T-cell (primary cell): Measurements from ENCODE around the gene GYG2. TPM values are rescaled to one million over a fixed set of nuclear protein-coding genes. Genes with fewer than 3 reads are reported as not detected.
"Not testable (repeated sequence)": the region's sequence is repeated elsewhere in the genome, so short reads cannot be mapped to it uniquely, and the experiment has no call there.

Source experiments
- ATAC-seq, 4 experiments: fragments of 200-7000 bp in 3 of 4; fragments of 150-1000 bp in 1 of 4; cut with Tn5 transposase; replicated peaks in 1 of 4; 1 replicate in 3 of 4; 2 replicates in 1 of 4; pipeline ENCODE4 v1.10.0; 2021; ENCODE audit warnings: moderate library complexity in 3 of 4, mild to moderate bottlenecking in 2 of 4, moderate number of reproducible peaks in 1 of 4
- CTCF ChIA-PET, 2 donors: fragments of 300-600 bp; sonication (Branson Sonifier 250); formaldehyde crosslinking; loops; one replicate each; lab custom pipeline; 2022; ENCODE audit warnings: antibody characterized with exemption in 2 of 2; lab: Charles Lee
- POLR2A ChIA-PET, 2 donors: fragments of 300-600 bp; sonication (Branson Sonifier 250); formaldehyde crosslinking; loops; one replicate each; lab custom pipeline; 2022; ENCODE audit warnings: antibody characterized with exemption in 2 of 2; lab: Charles Lee
- DNase-seq, 35 experiments: peaks; one replicate each; pipeline versions ENCODE4 v3.0.0 to v3.0.0-alpha.2; 2013 to 2023
- H3K27ac ChIP-seq: one replicate; pipeline ENCODE4 v1.5.1; 2013; ENCODE audit warnings: low read length
- H3K27me3 ChIP-seq, 2 experiments: replicated peaks in 1 of 2; 1 replicate in 1 of 2; 2 replicates in 1 of 2; pipeline versions ENCODE4 v1.6.1 to v1.7.0; 2013; ENCODE audit warnings: low read length in 1 of 2, mixed read lengths in 1 of 2; ENCODE audit not compliant: control insufficient read depth in 2 of 2, insufficient read depth in 2 of 2; ENCODE audit errors: extremely low read depth in 1 of 2
- H3K36me3 ChIP-seq, 2 donors: 1 replicate in 1 of 2; 2 replicates in 1 of 2; pipeline versions ENCODE4 v1.6.1 to v1.7.0; 2013; ENCODE audit warnings: low read length in 1 of 2; ENCODE audit not compliant: control insufficient read depth in 2 of 2, insufficient read depth in 1 of 2; ENCODE audit errors: extremely low read depth in 1 of 2
- H3K4me1 ChIP-seq, 2 experiments: 1 replicate in 1 of 2; 2 replicates in 1 of 2; pipeline versions ENCODE4 v1.6.1 to v1.7.0; 2013; ENCODE audit warnings: low read length in 2 of 2, mixed read lengths in 1 of 2; ENCODE audit not compliant: insufficient read depth in 2 of 2, control insufficient read depth in 1 of 2; ENCODE audit errors: extremely low read depth in 1 of 2
- H3K4me3 ChIP-seq, 2 donors: 1 replicate in 1 of 2; 2 replicates in 1 of 2; pipeline versions ENCODE4 v1.5.1 to v1.7.0; 2013; ENCODE audit warnings: mild to moderate bottlenecking in 2 of 2, low read length in 1 of 2, moderate library complexity in 1 of 2; ENCODE audit not compliant: control insufficient read depth in 1 of 2; ENCODE audit errors: extremely low read depth in 1 of 2
- H3K9me3 ChIP-seq: 2 replicates; pipeline ENCODE4 v1.7.0; 2013
- H3K27ac Mint-ChIP-seq, 2 donors: one replicate each; pipeline ENCODE4 v1.8.0; 2020 to 2021; ENCODE audit warnings: mild to moderate bottlenecking in 2 of 2, mixed read lengths in 2 of 2
- H3K27me3 Mint-ChIP-seq, 2 donors: one replicate each; pipeline ENCODE4 v1.8.0; 2021 to 2022; ENCODE audit warnings: mixed read lengths in 2 of 2
- H3K36me3 Mint-ChIP-seq: one replicate; pipeline ENCODE4 v1.8.0; 2021; ENCODE audit warnings: mixed read lengths
- H3K4me1 Mint-ChIP-seq, 3 donors: one replicate each; pipeline ENCODE4 v1.8.0; 2020 to 2022; ENCODE audit warnings: mixed read lengths in 3 of 3, mild to moderate bottlenecking in 1 of 3
- H3K4me3 Mint-ChIP-seq, 3 donors: one replicate each; pipeline ENCODE4 v1.8.0; 2020 to 2022; ENCODE audit warnings: mild to moderate bottlenecking in 3 of 3, mixed read lengths in 3 of 3, moderate library complexity in 3 of 3
- H3K9me3 Mint-ChIP-seq, 3 donors: one replicate each; pipeline ENCODE4 v1.8.0; 2020 to 2022; ENCODE audit warnings: mixed read lengths in 3 of 3
- WGBS: methylation state at CpG from one replicate; pipeline ENCODE4 v1.1.5; 2013; ENCODE audit warnings: missing lambda C conversion rate; ENCODE audit not compliant: insufficient coverage; 5-methylcytosine and 5-hydroxymethylcytosine counted together
- total RNA-seq, 35 experiments: library from RNA in 6 of 35; stranded (reverse) in 6 of 35; fragments of 120-200 nt in 1 of 35; gene quantifications; one replicate each; pipeline versions ENCODE4 v1.2.1 to v1.2.4 and lab custom pipeline; 2013 to 2026

GYG2 gene
- total RNA-seq, 5 donors from 2014 or later (not counting 1 experiment from before 2014, with no cell fraction given) = 0.23 TPM; not detected in 4

- POLR2A ChIA-PET = no interaction called here
- H3K27ac ChIP-seq = no peak overlapping the region
Observed at GRCh38 chrX:2883770-2884169, 55.0 kb downstream of the GYG2 start.

GRCh38 chrX:2888309-2888708, 59.6 kb downstream of the GYG2 start:
- DNase-seq = no peak
- no peaks in the 10 kb centered on the region for H3K9me3 Mint-ChIP-seq
- H3K36me3 Mint-ChIP-seq = no peaks in the 10 kb centered on the region
- Histone ChIP-seq H3K36me3 (no peaks in the 10 kb centered on the region), H3K4me1 (peaks cover 0 to 7% of the 10 kb centered on the region in 2 experiments), H3K9me3 (no peaks in the 10 kb centered on the region), H3K27me3 (no peaks in the 10 kb centered on the region), H3K4me3 (no peak overlapping the region), H3K27ac (no peak overlapping the region)
- POLR2A ChIA-PET = no interaction called here
- H3K27ac Mint-ChIP-seq = no peak overlapping the region
- H3K4me3 Mint-ChIP-seq = peak overlapping the region in 1 of 3 donors; percentile 79
- peaks cover 14 to 22% (median 17%) of the 10 kb centered on the region in 3 donors for H3K4me1 Mint-ChIP-seq
- CTCF ChIA-PET = no interaction called here
- no peak for ATAC-seq
- WGBS = no CpG with 5 or more reads among the region's 7 CpGs
- H3K27me3 Mint-ChIP-seq = peaks cover 7 to 20% of the 10 kb centered on the region in 2 donors

More at GRCh38 chrX:2883770-2884169, 55.0 kb downstream of the GYG2 start:
- H3K4me3 Mint-ChIP-seq = no peak overlapping the region
- no peaks in the 10 kb centered on the region for H3K36me3 Mint-ChIP-seq
- H3K27ac Mint-ChIP-seq = no peak overlapping the region
- H3K27me3 Mint-ChIP-seq = peaks cover 19 to 21% of the 10 kb centered on the region in 2 donors
- peaks cover 2 to 7% (median 3%) of the 10 kb centered on the region in 3 donors for H3K4me1 Mint-ChIP-seq
- no peak for DNase-seq
- CTCF ChIA-PET = no interaction called here
- H3K9me3 Mint-ChIP-seq = no peaks in the 10 kb centered on the region
- H3K4me1 ChIP-seq = no peaks in the 10 kb centered on the region
- H3K36me3 ChIP-seq = no peaks in the 10 kb centered on the region
- ATAC-seq = no peak
- no peaks in the 10 kb centered on the region for H3K27me3 ChIP-seq
- 88% methylated on average over 3 of the region's 14 CpGs for WGBS
- H3K4me3 ChIP-seq = no peak overlapping the region
- no peaks in the 10 kb centered on the region for H3K9me3 ChIP-seq

GRCh38 chrX:2889045-2889605, 60.4 kb downstream of the GYG2 start:
- Mint-ChIP-seq H3K4me1 (peaks cover 14 to 22% (median 17%) of the 10 kb centered on the region in 3 donors), H3K36me3 (no peaks in the 10 kb centered on the region), H3K27ac (no peak overlapping the region), H3K4me3 (peak overlapping the region; percentile 72 to 82 (median 79)), H3K9me3 (no peaks in the 10 kb centered on the region), H3K27me3 (peaks cover 7 to 23% of the 10 kb centered on the region in 2 donors)
- 63% methylated on average over 3 of the region's 11 CpGs for WGBS
- Histone ChIP-seq H3K4me1 (peaks cover 0 to 7% of the 10 kb centered on the region in 2 experiments), H3K4me3 (peak overlapping the region; percentile 25 to 28), H3K27me3 (no peaks in the 10 kb centered on the region), H3K9me3 (no peaks in the 10 kb centered on the region), H3K27ac (no peak overlapping the region), H3K36me3 (no peaks in the 10 kb centered on the region)
- ChIA-PET POLR2A (no interaction called here), CTCF (no interaction called here)
- ATAC-seq (no peak), DNase-seq (no peak)

GRCh38 chrX:2889706-2890490, 61.2 kb downstream of the GYG2 start:
- peaks cover 14 to 22% (median 17%) of the 10 kb centered on the region in 3 donors for H3K4me1 Mint-ChIP-seq
- H3K4me1 ChIP-seq, ATAC-seq, H3K27me3 ChIP-seq, H3K9me3 ChIP-seq, H3K9me3 Mint-ChIP-seq, H3K36me3 ChIP-seq, H3K27ac ChIP-seq, POLR2A ChIA-PET, H3K27ac Mint-ChIP-seq, CTCF ChIA-PET, H3K36me3 Mint-ChIP-seq: not testable (repeated sequence)
- H3K4me3 ChIP-seq = peak overlapping the region; percentile 25 to 28
- peak in 1 of 35 experiments; percentile 9 for DNase-seq
- peak overlapping the region; percentile 72 to 82 (median 79) for H3K4me3 Mint-ChIP-seq
- 5% methylated on average over 4 of the region's 15 CpGs for WGBS
- peaks cover 7 to 28% of the 10 kb centered on the region in 2 donors for H3K27me3 Mint-ChIP-seq

- H3K4me1 ChIP-seq, H3K9me3 Mint-ChIP-seq: not testable (repeated sequence)
- WGBS = no CpG with 5 or more reads among the region's 22 CpGs
Observed at GRCh38 chrX:2890536-2891460, 62.1 kb downstream of the GYG2 start.

GRCh38 chrX:2892816-2893215, 64.1 kb downstream of the GYG2 start:
- peaks cover 0 to 14% of the 10 kb centered on the region in 2 experiments for H3K4me1 ChIP-seq
- no peaks in the 10 kb centered on the region for H3K36me3 ChIP-seq
- Mint-ChIP-seq H3K9me3 (no peaks in the 10 kb centered on the region), H3K4me1 (peaks cover 17 to 27% (median 19%) of the 10 kb centered on the region in 3 donors), H3K36me3 (no peaks in the 10 kb centered on the region), H3K27me3 (peaks cover 5 to 20% of the 10 kb centered on the region in 2 donors), H3K4me3 (no peak overlapping the region), H3K27ac (no peak overlapping the region)
- no peaks in the 10 kb centered on the region for H3K9me3 ChIP-seq
- H3K27ac ChIP-seq = no peak overlapping the region
- WGBS = no CpG with 5 or more reads among the region's 5 CpGs
- POLR2A ChIA-PET = no interaction called here
- DNase-seq (no peak), ATAC-seq (no peak)
- CTCF ChIA-PET = no interaction called here
- no peaks in the 10 kb centered on the region for H3K27me3 ChIP-seq
- H3K4me3 ChIP-seq = no peak overlapping the region

More at GRCh38 chrX:2890536-2891460, 62.1 kb downstream of the GYG2 start:
- peak overlapping the region in 1 of 3 donors; percentile 79 for H3K4me3 Mint-ChIP-seq
- peaks cover 14 to 22% (median 17%) of the 10 kb centered on the region in 3 donors for H3K4me1 Mint-ChIP-seq
- H3K36me3 Mint-ChIP-seq, CTCF ChIA-PET, DNase-seq, H3K27ac ChIP-seq, H3K27me3 ChIP-seq, H3K9me3 ChIP-seq, ATAC-seq, H3K4me3 ChIP-seq, H3K27ac Mint-ChIP-seq, POLR2A ChIA-PET, H3K36me3 ChIP-seq: not testable (repeated sequence)
- H3K27me3 Mint-ChIP-seq = peaks cover 7 to 28% of the 10 kb centered on the region in 2 donors
